ENCODE data around the gene ARID5B.

ARID5B gene

GRCh38 chr10:62109587-62110293, 208.2 kb downstream of the ARID5B start:
- DNase-seq (ENCODE audit: insufficient read length, low spot score) = no peak
- FAIRE-seq = no peak
- no peak for TF ChIP-seq CTCF (IDR thresholded peaks at IDR 0.05; ENCODE audit: insufficient read depth, missing control alignments)

GRCh38 chr10:62112300-62112699, 210.8 kb downstream of the ARID5B start:
- no peak for DNase-seq (ENCODE audit: insufficient read length, low spot score)

GRCh38 chr10:62112963-62113362, 211.5 kb downstream of the ARID5B start:
- TF ChIP-seq CTCF (IDR thresholded peaks at IDR 0.05; ENCODE audit: insufficient read depth, missing control alignments) = no peak
- DNase-seq (ENCODE audit: insufficient read length, low spot score) (no peak), FAIRE-seq (no peak)

More at GRCh38 chr10:62112300-62112699, 210.8 kb downstream of the ARID5B start:
- no peak for FAIRE-seq
- no peak for TF ChIP-seq CTCF (IDR thresholded peaks at IDR 0.05; ENCODE audit: insufficient read depth, missing control alignments)

GRCh38 chr10:62113680-62114079, 212.2 kb downstream of the ARID5B start:
- no peak for TF ChIP-seq CTCF (IDR thresholded peaks at IDR 0.05; ENCODE audit: insufficient read depth, missing control alignments)
- DNase-seq (ENCODE audit: insufficient read length, low spot score) = no peak
- FAIRE-seq = no peak

GRCh38 chr10:62115321-62115720, 213.8 kb downstream of the ARID5B start:
- TF ChIP-seq CTCF (IDR thresholded peaks at IDR 0.05; ENCODE audit: insufficient read depth, missing control alignments) = no peak
- FAIRE-seq (no peak), DNase-seq (ENCODE audit: insufficient read length, low spot score) (no peak)

- TF ChIP-seq CTCF (IDR thresholded peaks at IDR 0.05; ENCODE audit: insufficient read depth, missing control alignments) = no peak
- DNase-seq (ENCODE audit: insufficient read length, low spot score) = no peak
- FAIRE-seq = no peak
Observed at GRCh38 chr10:62115842-62116241, 214.3 kb downstream of the ARID5B start.

- no peak for DNase-seq (ENCODE audit: insufficient read length, low spot score)
Observed at GRCh38 chr10:62116896-62117295, 215.4 kb downstream of the ARID5B start.

More at GRCh38 chr10:62116896-62117295, 215.4 kb downstream of the ARID5B start:
- FAIRE-seq = no peak
- no peak for TF ChIP-seq CTCF (IDR thresholded peaks at IDR 0.05; ENCODE audit: insufficient read depth, missing control alignments)

All from D721Med (cell line).